GM18511 (cell line): ENCODE results near the gene CCDC8.
"Not testable (repeated sequence)": the region's sequence is repeated elsewhere in the genome, so short reads cannot be mapped to it uniquely, and the experiment has no call there.

Experiments used
- ATAC-seq: cut with Tn5 transposase; IDR thresholded peaks from one replicate; pipeline ENCODE4 v1.9.1; 2021; ENCODE audit warnings: mild to moderate bottlenecking, moderate library complexity; ENCODE audit not compliant: unreplicated experiment

The CCDC8 gene

DNA sequence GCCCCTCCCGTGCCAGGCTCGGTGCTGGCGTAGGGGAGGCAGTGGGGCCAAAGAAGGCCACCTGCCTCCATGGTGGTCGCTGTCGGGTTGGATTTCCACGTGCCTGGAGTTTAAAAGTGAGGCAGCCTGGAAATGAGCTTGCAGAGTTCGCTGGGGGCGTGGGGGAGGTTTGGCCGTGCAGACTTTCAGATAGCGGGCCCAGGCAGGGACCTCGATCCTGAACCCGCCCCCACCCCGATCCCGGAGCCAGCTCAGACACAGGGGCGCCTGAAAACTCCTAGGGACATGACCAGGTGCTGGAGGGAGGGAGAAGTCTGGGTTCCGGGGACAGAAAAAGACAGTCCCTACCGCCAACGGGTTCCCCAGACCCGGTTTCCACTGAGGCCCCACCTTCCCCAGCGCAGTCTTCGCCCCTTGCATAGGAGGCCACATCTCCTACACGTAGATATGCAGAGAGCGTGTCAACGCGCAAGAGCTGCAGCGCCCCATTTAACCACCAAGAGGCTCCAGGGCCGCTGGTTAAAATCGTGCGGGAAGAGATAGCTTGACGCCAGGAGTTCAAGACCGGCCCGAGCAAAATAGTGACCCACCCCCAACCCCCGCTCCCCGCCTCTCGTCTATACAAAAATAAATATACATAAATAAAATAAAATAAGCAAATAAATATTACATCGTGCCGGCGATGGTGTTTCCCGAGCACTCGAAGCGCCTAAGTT, 8.5 kb downstream of the CCDC8 start:
- no peak for ATAC-seq

DNA sequence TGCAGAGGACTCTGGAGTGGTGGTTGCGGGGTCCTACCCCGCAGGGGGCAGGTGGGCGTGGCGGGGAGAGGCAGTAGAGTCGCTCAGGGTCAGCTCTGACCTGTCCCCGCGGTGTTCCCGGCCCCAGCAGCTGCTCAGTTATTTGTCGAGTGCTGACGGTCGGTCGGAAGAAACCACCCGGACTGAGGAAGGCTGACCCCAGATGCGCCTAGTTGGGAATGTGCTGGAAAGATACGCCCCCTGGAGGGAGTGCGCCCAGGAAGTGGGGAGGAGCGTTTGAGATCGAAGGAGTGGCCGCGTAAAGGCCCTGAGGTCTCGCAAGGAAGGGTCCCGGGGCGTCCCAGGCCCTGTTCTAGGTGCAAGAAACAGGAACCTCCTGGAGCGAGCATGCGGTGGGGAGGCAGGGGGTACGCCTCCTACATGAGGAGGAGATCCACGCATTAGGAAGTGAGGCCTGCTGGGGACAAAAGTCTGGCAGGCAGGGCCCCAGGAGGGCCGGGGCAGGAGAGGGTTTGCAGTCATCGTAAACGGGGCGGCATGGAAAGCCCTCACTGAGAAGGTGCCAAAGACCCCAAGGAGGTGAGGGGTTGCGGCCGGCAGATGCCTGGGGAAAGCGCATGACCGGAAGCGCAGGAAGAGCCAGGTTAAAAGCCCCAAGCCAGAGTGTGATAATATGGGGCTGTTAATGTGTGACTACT, 9.2 kb downstream of the CCDC8 start:
- ATAC-seq: no peak

DNA sequence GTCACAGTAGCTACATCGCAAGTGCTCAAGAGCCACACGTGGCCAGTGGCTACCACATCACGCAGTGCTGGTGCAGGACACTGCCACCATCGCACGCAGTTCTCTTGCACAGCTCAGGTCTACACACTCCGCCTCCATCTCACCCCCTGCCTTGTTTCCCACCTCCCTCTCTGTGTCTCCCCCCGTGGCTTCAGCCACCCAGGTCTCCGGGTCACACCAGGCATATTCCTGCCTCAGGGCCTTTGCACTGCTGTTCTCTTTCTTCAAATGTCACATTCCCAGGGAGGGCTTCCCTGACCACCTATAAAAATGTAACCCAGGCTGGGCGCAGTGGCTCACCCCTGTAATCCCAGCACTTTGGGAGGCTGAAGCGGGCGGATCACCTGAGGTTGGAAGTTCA, 10.6 kb downstream of the CCDC8 start:
- ATAC-seq: no peak

DNA sequence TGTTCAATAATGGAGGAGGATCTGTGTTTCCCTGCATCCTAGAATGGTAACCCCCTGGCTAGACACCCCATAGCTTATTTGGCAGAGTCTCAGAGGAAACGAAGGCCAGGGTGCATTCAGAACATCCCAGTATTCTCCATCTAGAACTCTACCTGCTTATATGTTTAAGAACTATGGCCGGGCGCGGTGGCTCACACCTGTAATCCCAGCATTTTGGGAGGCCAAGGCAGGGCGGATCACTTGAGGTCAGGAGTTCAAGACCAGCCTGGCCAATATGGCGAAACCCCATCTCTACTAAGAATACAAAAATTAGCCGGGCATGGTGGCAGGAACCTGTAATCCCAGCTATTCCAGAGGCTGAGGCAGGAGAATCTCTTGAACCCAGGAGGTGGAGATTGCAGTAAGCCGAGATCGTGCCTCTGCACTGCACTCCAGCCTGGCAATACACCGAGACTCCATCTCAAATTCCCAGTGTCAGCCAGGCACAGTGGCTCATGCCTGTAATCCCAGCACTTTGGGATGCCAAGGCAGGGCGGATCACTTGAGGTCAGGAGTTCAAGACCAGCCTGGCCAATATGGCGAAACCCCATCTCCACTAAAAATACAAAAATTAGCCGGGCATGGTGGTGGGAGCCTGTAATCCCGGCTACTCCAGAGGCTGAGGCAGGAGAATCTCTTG, 15.4 kb downstream of the CCDC8 start:
- not testable (repeated sequence) for ATAC-seq

DNA sequence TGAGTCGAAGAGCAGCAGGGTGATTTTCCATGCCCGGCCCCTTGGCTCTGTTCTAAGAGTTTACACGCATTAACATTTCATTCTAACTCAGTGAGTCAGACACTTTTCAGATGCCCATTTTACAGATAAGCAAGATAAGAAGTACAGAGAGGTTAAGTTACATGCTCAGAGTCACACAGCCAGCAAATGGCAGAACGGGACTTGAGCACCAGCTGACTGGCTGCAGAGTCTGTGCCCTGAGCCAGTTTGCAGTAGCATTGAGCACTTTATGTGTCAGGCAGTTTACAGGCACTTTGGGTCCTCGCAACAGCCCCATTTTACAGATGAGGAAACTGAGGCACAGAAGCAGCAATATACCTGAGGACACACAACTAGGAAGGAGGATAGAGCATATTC, 19.0 kb downstream of the CCDC8 start:
- no peak for ATAC-seq

DNA sequence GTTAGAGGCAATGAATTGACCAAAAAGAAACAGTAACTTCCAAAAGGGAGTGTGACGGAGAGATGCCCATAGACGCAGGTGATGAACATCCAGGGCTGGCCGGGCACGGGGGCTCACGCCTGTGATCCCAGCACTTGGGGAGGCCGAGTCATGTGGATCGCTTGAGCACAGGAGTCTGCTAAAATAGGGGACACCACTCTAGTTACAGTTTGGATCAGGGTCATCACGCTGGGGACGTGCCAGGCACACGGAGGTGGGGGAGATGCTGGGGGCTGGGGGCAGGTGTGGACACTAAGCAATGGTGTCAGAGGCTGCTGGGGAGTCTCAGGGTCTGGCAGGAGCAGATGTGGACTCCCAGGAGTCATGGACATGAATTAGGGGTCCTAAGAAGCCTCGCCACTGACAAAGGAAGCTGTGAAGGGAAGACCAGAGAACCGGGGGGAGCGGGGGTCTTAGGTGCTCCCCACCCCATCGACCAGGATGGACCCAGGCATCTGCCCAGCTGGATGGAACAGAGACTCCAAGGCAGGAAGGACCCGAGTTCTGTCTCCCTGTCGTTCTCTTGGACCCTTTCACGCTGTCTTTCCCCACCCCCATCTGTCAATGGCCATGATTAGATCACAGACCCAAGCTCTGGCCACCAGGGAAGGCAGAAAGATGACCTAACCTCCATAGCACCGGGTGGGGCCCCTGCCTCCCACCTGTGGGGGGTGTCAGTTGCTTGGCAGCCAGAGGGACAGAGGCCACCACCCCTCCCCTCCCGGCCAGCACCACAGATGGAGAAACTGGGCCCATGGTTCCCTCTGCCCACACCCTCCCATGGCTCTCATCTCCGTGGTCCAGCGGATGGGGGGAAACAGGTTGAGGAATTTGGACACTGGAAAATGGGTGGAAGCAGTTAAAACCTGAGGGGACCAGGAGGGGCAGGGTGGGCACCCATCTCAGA, 19.6 kb downstream of the CCDC8 start:
- ATAC-seq: no peak

DNA sequence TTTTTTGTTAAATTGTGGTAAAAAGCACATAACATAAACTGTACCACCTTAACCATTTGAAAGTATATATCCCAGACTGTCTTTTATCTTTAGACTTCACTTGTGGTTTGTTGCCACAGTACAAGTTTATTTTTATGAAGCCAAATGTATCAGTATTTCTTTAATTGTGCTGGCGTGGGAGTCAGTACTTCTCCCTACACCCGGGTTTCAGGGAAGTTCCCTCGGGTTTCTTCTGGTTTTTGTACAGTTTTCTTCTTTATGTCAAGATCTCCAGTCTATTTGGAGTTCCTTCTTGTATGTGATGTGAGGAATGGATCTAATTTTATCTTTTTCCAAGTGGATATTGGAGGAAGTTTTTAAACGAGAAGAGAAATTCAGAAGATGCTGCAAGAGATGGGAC, 20.5 kb downstream of the CCDC8 start:
- ATAC-seq: no peak

DNA sequence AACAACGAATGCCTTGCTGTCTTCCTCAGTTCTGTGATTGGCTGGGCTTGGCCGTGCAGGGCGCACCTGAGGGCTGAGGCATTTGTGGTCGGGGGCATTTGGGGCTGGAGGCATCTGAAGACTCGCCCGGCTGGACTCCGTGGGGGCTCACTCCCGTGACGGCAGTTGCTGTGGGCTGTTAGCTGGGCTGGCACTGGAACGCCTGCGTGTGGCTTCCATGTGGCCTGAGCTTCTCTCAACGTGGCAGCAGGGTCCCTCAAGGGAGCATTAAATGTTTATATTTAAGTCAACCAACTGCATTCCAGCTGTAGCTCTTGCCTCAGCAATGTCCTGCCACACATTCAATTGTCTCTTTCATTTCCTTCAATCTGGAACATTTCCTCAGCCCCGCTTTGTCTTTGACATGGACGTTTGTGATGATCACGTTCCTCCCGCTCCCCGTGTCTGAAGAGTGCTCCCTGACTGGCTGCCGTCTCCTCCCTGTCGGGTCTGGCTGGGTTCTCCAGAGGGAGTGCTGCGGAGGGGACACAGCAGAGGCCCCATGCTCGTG, 21.0 kb downstream of the CCDC8 start:
- ATAC-seq: no peak

DNA sequence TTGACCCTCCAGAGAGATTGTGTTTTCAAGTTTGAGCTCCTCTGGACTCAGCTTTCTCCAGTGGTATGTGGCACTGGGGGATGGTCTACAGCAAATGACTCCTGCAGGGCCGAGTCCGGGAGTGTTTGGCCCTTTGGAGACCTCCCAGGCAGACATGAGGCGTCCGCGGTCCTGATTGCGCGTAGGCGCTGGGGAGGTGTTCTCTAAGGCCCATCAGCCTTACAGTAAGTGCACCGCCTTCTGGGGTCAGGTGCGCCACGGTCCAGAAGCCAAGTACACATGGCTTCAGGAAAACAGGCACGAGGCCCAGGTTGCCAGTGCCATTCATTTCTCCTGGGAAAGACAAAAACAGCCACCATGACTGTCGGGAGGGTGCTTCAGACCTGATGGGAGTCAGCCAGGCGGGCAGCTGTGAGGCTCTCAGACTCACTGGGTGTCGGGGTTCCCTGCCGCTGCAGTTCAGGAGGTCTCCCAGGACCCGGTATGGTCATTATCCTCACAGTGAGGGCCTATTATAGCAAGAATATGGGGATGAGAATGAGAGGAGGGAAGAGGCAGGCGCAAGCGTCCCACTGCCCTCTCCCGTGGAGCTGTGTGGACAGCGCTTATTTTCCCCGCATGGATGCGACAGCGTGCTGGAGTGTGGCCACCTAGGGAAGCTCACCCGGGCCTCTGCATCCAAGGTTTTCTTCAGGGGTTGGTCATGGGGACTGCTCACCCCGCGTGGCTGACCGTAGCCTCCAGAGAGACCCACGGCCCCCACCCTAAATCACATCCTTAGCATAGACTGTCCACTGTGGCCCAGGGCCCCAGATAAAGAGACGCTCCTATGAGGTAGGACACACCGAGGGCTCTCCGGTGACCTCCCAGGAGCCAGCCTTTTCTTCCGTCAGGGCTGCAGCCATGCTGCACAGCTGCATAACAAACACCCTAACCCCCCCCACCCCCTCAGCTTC, 21.8 kb downstream of the CCDC8 start:
- ATAC-seq: no peak

DNA sequence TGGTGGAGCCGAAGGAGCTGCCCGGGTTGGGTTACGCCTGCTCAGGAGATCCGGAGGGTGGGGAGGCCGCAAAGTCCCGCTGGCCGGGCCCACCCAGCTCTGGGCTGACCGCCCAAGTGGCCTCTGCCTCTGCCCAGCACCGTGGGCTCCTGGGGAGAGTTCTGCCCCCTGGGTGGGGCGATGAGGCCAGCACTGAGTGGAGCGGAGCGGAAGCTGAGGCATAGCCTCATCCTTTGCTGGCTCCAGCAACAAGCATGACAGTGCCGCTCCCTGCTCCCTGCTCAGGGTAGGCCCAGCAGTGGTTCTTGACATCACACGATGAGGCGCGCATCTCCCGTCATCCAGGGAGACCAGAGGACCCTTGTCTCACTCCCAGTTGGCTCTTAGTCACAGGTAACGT, 22.5 kb downstream of the CCDC8 start:
- no peak for ATAC-seq

DNA sequence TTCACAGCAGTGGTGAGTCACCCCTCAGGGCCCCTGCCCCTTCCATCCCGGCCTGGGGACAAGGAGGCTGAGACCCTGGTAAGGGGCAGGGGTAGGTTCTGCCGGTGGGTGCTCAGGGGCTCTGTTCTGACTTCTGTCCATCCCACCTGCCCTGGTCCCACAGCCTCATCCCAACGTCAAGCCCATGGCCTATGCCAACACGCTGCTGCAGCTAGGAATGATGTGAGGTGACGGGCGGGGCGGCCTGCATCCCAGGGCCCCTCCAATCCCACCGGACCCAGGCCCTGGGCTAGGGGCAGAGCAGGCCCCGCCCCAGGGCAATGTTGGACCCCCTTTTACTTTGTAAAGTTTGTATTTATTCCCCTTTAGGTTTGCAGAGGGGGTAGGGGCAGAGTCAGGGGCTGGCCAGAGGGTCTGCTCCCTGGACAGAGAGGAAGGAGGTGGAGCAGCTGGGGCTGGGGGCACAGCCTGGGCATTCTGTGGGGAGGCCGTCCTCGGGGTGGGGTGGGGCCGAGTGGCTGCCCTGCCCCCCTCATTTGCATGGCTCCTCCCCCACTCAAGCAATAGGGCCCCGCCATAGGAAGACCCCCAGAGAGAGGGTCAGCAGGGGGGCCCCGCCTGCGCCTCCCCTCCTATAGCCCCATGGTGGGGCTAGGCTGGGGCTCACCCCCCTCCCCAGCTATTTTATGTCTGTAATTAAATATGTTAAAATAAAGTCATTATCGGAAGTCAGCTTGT, 23.1 kb downstream of the CCDC8 start:
- no peak for ATAC-seq

DNA sequence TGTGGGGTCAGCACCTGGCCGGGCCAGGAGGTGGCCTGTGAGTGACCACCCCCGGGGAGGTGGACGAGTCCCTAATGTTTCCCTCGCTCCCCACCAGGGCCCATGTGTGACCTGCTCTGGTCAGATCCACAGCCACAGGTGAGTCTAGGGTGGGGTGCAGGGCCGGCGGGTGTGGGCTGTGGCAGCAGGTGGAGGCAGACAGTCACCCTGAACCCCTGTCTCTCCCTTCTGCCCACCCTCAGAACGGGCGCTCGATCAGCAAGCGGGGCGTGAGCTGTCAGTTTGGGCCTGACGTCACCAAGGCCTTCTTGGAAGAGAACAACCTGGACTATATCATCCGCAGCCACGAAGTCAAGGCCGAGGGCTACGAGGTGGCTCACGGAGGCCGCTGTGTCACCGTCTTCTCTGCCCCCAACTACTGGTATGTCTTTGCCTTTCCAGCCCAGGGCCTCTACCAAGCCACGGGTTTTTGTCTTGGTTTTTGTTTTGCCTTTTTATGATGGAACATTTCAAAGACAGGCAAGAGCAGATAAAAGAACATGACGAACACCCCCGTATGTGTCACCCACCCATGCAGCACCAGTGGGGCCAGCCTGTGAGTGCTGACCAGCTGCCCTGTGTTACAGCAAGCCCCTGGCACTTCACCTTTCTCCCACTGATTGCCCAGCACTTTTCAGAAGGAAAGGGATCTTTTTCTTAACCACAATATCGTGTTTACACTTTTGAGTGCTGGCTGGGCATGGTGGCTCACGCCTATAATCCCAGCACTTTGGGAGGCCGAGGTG, 24.9 kb downstream of the CCDC8 start:
- ATAC-seq: no peak

DNA sequence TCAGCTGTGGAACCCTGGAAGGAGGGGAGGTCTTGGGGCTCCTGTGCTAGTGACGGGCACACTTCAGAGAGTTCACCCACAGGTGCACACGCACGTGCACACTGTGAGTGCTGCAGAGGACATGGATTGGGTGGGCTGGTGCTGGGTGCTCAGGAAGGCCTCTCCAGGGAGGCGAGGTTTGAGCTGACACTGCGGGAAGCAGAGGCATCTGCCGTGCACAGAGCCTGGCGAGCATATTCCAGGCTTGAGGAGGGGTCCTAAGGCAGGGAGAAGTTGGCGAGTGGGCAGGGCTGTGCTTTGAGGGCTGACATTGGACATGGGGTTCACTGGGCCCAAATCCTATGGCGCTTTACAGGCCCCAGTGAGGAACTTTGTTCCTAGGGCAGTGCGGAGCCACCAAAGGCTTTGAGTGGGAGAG, 25.6 kb downstream of the CCDC8 start:
- ATAC-seq: no peak

DNA sequence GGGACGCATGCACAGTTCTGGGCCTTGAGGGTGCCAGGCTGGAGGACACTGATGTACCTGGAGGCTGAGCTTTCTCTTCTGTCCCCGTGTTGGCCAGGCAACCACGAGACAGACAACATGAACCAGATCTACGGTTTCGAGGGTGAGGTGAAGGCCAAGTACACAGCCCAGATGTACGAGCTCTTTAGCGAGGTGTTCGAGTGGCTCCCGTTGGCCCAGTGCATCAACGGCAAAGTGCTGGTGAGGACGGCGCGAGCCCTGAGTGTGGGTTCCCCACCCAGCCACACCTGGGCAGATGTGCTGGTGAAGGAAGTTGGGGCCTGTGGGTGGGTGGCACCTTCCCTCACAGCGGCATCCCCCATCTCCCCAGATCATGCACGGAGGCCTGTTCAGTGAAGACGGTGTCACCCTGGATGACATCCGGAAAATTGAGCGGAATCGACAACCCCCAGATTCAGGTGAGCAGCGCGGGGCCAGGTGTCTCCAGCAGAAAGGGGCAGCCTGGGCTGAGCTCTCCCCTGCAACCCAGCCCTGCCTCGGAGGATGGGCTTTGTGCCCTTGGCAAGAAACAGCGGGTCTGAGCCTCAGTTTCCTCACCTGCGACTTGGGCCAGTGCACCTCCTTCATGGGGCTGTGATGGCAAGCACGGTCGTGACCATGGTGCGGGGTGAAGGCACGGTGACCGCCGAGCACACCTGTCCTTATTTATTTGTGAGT, 26.2 kb downstream of the CCDC8 start:
- no peak for ATAC-seq

DNA sequence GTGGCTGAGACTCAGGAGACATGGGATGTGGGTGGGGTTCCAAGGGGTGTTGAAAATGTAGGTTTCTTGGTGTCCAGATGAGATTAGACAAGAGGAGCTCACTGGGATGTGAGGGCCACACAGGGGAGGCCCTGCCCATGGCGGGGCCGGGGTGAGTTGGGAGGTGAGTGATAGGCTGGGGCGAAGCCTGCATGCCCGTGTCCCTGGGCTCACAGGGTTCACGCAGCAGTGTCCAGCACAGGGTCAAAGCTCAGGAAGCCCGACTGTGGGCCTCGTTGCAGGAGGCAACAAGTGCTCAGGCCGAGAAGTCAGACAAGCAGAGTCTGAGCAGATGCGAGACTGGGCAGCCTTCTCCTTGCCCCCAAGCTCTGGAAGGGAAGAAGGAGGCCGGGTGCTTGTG, 27.2 kb downstream of the CCDC8 start:
- ATAC-seq: no peak

DNA sequence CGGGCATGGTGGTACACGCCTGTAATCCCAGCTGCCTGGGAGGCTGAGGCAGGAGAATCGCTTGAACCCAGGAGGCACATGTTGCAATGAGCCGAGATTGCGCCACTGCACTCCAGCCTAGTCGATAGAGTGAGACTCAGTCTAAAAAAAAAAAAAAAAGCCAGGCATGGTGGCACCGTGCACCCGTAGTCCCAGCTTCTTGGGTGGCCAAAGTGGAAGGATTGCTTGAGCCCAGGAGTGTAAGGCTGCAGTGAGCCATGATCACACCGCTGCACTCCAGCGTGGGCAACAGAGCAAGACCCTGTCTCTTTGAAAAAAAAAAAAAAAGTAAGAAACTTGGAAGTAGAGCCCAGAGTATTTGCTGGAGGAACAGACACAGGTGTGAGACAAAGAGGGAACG, 27.7 kb downstream of the CCDC8 start:
- no peak for ATAC-seq

DNA sequence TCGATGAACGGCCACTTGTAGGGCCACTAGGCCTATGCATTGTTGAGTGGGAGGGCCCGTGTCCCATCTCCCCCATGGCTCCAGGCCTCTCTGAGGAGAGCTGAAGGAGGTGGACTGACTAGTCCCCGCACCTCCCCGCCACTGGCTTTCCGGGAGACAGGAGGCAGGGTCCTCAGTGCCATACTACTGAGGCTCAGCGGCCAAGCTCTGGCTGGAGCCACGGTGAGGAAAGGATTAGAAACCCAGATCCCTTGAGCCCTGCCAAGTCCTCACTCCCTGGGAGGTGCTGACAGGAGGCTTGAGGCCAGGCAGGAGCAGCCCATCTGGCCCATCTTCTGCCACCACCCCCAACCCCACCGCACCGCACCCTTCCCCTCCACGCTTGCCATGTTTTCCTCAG, 29.0 kb downstream of the CCDC8 start:
- no peak for ATAC-seq

DNA sequence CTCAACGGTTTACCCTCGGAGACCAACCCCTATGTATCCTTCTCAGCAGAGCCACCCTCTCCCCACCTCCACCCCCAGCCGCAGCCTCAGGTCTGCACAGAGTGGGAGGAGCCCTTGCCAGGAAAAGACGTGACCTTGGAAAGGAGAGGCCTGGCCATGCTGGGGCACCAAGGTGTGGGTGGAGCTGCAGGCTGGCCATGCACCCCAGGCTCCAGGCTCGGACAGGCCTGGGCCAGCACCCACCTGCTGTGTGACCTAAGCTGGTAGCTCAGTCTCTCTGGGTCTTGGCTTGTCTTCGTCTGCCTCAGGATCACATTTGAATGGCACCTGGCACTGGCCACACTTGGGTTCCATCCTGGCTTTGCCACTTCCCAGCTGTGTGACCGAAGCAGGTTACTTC, 29.5 kb downstream of the CCDC8 start:
- no peak for ATAC-seq
